CD4-positive, alpha-beta T cell treated with Interleukin-21 for 1 hour (primary cell): Measurements from ENCODE around the gene UCP1.
A peak's percentile ranks its signal among the peaks of the same experiment; 100 is the strongest.

Experiments used
- DNase-seq: peaks from one replicate; pipeline ENCODE4 v3.0.0-alpha.2; 2020

Gene UCP1, protein sequence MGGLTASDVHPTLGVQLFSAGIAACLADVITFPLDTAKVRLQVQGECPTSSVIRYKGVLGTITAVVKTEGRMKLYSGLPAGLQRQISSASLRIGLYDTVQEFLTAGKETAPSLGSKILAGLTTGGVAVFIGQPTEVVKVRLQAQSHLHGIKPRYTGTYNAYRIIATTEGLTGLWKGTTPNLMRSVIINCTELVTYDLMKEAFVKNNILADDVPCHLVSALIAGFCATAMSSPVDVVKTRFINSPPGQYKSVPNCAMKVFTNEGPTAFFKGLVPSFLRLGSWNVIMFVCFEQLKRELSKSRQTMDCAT

GRCh38 chr4:140568507-140569306 lies at the start of gene UCP1:
Gene UCP1 (minus strand): TSS chr4:140568961. CDS start chr4:140568729, 232 bp downstream.
- DNase-seq, result no peak

DNA sequence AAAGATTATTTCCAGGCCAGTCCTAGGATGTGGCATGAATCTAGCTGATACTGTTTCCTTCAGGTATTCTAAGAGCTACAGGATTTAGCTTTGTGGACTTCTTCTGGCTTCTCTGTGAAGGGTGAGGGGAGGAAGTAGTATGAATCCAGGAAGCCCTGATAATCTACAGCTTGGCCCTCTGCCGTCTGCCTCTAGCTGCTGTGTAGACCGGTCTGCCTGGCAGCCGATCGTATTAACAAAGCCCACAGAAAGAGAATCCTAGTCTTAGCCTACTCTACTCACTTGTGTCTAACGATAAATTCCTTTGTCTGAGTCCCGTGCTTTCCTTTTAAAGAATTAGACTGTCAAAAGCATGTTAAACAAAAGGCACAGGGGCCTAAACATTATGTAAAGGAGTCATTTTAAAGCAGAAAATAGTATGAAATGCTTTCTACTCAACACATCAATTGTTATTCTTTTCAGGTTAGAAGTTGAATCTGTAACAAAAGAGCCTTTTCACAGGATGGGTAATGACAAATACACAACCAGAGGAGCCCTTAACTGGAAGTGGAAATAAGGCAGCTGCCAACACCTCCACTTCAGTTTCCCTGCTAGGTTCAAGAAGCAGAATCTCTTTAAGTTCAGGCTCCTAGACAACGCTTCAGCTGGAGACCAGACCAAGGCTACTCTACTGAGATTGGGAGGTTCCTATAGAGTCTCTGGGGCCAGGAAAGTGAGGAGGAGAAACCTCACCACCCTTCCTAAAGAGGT lies 48.9 kb upstream of the UCP1 start:
- no peak for DNase-seq

- no peak for DNase-seq
These were observed 46.7 kb upstream of the UCP1 start for GRCh38 chr4:140615451-140615850.

DNA sequence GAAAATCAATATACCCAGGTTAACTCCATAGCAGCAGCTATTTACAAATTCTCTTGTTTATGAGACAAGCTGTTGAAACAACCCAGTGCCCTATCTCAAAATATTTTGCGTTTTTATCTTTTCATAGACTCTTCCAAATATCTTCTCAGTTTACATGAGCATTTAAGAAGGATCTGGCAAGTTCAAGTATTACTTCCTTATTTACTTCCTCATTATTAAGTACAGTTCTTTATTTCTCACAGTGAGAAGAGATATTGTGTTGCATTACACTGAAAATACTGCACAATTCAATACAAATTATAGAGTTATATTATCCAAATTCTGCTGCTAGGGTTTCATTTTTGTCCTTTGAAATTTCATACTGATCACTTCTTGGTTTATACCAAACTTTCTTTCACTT lies 43.6 kb upstream of the UCP1 start:
- DNase-seq, result no peak

DNA sequence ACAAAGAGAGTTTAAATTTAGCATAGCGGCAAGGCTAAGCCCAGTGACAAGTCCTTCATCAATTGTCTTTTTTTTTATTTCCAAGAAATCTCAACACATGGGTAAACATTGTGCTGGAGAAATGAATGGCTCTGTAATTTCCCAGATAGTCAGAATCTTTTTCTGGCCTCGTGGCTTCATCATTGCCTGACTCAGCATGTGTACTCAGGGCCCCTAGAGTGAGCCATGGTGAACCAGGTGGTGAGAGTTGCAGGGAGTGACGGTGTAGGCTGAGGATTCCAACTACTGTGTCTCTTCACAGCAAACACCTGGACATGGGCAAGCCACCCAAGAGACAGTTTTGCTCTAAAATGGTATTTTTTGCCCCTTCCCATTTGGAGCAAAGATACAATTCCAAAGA lies 43.1 kb upstream of the UCP1 start:
- no peak for DNase-seq

DNA sequence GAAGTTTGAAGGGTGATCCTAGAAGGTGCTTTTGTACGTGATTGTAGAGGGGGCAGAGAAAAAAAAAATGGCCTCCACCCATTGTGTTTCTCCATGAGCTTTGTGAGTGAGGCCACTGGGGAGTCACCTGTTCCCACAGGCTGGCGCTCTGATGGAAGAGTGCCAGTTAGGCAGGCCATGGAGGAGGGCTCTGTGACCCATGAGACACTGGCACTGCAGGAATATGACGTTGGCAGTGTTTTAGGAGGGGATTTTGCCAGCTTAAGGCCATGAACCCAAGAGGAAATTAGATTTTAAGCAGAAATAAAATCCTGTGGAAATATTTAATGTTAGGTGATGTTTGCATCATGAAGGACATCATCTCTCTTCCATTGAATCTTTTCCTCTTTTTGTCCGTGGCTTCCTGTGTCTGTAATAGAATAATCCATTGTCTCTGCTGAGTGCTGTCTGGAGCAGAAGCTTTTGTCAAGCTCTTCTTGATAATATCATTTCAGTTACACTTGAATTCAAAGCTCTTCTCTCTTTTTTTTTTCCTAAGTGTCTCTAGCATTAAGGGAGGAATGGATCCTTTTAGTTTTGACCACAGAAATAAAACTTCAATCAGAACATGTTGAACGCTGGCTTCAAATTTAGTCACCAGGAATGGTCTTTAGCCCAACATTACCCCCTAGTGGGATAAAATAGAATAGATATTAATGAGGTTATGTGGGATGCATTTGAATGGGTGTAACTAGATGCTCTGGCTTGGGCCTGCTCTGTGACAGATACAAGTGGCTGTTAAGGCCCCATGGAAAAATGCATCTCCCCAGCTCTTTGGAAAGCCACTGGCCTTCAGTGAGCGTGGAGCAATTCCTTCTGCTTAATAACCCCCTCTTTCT lies 41.0 kb upstream of the UCP1 start:
- peak; percentile 14 for DNase-seq

- DNase-seq, result no peak
These were observed 39.1 kb upstream of the UCP1 start for GRCh38 chr4:140607852-140608251.

DNA sequence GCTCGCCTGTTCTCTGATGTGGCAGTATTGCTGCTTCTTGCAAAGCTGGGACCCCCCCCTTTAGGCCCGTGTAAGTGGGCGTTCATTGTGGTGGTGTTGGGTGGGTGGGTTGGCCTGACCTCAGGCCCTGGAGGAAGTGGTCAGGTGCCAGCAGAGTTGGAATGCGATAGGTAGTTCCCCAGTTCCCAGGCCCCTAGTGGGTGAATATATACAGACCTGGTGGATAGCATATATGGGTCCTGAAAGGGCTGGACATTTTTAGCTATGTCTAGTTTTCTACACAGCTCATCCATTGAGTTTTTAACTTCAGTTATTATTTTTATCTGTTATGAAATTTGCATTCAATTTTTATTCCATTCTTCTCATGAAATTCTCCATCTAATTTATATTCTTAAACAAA lies 35.8 kb upstream of the UCP1 start:
- DNase-seq, result no peak

GRCh38 chr4:140603286-140603685 lies 34.5 kb upstream of the UCP1 start:
- no peak for DNase-seq

- no peak for DNase-seq
These were observed 34.0 kb upstream of the UCP1 start for GRCh38 chr4:140602714-140603113.

DNA sequence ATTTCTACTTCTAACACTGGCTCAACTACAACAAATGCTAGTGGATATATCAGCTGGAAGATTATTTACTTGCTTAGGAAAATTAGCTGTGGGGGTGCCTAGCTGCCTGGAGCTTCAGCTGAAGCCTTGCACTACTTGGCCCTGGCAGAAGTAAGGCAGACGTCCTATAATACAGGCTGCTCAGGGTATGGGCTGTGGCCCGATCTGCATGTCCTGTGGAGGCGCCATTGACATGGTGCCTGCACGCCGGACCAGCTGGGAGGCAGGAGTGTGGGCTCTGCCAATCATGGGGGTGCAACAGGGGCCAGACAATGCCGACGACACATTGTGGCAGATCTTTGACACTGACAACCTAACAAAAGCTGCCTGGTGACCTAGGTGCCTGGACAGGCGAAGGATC lies 31.6 kb upstream of the UCP1 start:
- no peak for DNase-seq

GRCh38 chr4:140595065-140595464 lies 26.3 kb upstream of the UCP1 start:
- DNase-seq, result no peak

- no peak for DNase-seq
These were observed 15.7 kb upstream of the UCP1 start for GRCh38 chr4:140584439-140584838.

DNA sequence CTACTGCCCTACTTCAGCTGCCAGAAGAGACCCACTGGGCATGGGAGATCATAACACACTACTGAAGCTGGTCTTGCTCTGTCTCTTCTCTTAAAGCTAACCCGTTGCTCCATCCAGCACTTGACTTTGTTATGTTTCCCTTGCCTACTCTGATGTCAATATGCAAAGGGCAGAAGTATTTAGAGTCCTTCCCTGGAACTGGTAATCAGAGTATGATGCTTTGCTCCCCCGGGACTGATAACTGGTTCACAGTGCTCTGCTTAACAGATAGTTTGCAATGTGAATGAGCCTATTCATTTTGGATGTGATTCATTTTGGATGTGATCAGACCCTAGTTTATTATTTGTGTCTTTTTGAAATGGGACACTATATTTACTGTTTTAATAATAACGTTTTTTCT lies 12.3 kb upstream of the UCP1 start:
- DNase-seq, result no peak

- no peak for DNase-seq
These were observed 10.5 kb upstream of the UCP1 start for GRCh38 chr4:140579278-140579677.

GRCh38 chr4:140575489-140575888 lies 6.7 kb upstream of the UCP1 start:
- DNase-seq, result no peak

- DNase-seq, result no peak
These were observed 2.9 kb upstream of the UCP1 start for GRCh38 chr4:140571620-140572019.

DNA sequence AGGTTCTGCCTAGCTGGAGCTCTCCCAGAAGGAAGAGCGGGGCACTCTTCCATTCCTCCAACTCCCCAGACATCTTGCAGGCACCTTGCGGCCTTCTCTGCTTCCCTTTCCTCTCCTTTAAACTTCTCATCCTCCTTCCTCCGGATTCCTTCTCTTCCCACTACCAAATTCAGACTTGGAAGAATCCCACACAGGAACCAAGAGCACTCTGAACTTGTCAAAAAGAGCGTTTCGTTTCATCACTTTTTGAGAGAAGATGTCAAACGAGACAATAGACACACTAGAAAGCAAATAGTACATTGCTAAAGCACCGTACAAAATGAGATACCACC lies 512 bp upstream of the UCP1 start:
- no peak for DNase-seq

GRCh38 chr4:140559696-140560095 lies 9.1 kb downstream of the UCP1 start:
- no peak for DNase-seq

- no peak for DNase-seq
These were observed 10.8 kb downstream of the UCP1 start for GRCh38 chr4:140557831-140558435.

DNA sequence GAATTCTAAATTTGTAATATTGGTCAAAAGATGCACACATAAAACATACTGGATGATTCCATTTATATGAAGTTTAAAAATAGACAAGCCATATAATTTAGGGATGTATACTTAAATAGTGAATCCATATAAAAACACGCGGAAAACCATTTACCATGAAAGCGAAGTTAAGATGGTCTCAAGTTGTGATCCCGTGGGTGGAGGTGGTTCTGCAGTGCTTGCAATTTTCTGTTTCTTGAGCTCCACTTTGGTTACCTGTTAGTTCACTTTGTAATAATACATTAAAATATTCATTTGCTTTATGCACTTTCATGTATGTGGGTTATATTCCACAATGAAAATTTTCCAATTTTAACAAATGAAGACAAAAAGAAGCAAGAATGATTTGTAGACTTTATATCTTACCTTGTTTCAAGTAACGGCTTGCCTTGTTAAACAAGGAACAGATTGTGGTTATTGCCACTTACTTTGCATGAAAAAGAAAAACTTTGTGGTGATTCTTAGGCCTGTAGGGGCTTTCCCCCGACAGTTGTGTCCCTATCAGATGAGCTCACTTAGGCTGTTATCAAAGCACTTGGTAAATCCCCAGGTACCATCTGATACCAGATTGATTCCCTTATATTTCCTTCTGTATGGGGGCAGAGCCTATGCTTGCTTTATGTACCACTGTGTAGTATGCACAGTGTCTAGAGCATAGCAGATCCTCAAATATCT lies 12.2 kb downstream of the UCP1 start:
- DNase-seq, result peak; percentile 39
